GM11168 (cell line): Measurements from ENCODE around the gene CCDC88B.

Source experiments
- in situ Hi-C: fragments of 300-500 bp; cut with MboI; formaldehyde crosslinking; loops from one replicate; pipeline ENCODE4 v1.12.0; 2022; ENCODE audit warnings: low sequenced_read_pairs; ENCODE audit not compliant: unreplicated experiment

CCDC88B gene

DNA sequence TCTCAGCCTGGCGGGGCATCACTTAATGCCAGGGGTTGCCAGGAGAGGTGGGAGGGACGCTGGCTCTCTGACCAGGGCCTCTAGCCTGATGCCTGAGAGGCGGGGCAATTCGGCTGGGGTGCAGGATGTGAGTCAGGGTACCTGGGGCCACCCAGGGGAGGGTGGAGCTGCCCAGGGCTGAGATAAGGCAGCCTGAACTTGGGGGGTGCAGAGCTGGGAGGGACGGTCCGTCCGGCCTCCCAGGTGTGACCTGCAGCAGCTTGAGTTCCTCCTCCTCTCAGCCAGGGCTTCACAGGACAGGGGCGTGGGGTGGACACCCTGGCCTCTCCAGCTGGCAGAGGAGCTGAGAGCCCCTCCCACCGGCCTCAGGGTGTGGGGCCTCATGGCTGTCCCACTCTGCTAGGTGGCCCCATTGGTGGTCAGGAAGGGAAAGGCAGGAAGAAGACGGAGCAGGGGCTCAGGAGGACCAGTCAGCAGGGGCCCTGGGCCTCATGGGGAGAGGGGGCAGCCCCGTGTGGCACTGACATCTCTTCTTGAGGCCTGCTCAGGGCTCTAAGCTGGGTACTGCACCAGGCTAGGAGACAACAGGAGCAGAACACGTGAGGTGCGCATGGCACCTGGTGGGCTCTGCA, 18.0 kb downstream of the CCDC88B start:
- in situ Hi-C loops, result no loop called here

- in situ Hi-C loops, result no loop called here
Measured at GRCh38 chr11:64358536-64358906, 18.5 kb downstream of the CCDC88B start.

DNA sequence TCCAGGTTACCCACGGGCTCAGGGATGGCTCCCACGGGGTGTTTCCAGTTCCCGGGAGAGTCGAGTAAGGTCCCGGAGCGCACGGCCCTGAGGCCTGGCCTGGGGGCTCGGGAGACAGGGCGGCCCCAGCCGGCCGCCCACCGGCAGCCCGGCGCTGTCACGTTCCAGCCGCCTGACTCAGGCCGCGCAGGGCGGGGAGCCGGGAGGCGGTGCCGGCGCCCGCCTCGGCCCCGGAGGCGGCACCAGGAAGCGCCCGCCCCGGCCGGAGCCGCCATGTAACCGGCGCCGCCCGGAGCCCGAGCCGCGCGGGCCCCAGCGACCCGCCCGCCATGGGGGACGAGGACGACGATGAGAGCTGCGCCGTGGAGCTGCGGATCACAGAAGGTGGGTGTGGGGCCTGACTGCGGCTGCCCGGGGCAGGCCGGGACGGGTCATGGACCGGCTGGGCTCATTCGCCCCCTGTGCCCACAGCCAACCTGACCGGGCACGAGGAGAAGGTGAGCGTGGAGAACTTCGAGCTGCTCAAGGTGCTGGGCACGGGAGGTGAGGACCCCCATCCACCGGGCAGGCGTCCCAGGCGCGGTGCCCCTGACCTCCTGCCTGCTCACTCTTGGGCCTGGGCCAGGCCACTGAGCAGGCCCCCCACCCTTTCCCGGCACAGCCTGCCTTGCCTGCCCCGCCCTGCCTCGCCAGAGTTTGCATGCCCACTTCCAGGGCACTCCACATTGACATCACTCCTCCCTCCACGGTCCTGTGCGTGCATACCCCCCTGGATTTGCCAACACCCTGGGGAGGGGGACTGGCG, 19.1 kb downstream of the CCDC88B start, which contains the start of gene RPS6KA4:
Gene RPS6KA4, plus strand, starts transcription at position 256 of the 805 bp plus-strand sequence. Its CDS starts 74 bp downstream, at position 330.
- in situ Hi-C loops, result no loop called here

DNA sequence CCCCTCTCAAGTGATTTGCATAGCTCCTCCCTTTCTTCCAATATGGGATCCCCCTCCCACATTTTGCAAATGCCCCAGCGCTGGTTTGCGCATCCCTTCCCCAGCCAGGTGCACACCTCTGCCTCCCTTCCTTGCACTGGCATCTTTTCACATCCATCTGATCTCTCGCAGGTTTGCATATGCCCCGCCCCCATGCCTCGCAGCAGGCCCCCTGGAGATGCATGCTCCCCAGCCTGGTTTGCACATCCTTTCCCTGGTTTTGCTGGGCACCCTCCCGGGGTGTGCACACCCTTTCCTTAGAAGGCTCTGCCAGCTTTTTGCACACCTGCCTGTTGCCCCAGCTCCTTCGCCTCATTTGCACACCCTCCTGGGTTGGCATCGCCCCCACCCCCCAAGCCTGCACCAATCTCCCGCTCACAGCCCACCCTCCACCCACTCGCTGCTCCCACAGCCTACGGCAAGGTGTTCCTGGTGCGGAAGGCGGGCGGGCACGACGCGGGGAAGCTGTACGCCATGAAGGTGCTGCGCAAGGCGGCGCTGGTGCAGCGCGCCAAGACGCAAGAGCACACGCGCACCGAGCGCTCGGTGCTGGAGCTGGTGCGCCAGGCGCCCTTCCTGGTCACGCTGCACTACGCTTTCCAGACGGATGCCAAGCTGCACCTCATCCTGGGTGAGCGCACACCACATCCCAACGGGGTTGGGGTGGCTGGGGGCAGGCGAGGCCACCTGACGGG, 19.9 kb downstream of the CCDC88B start:
- in situ Hi-C loops, result no loop called here

- in situ Hi-C loops, result no loop called here
Measured at GRCh38 chr11:64360448-64360921, 20.5 kb downstream of the CCDC88B start.

- in situ Hi-C loops, result no loop called here
Measured at GRCh38 chr11:64361659-64362058, 21.7 kb downstream of the CCDC88B start.

DNA sequence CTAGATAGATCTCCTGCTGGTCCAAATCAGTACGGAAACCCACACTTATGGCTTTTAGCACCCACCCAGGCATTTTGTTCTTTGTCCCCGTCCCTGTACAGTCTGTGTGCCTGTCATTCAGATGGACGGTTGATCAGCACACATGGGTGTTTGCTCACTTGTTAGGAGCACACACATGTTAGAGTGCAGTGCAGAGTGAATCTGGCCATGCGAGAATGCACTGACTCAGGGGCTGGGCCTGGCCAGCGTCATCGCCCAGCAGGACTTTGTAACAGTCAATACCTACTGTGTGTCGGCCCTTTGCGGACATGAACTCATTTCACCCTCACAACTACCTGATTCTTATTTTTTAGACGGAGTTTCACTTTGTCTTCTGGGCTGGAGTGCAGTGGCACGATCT, 22.3 kb downstream of the CCDC88B start:
- in situ Hi-C loops, result no loop called here

- in situ Hi-C loops, result no loop called here
Measured at GRCh38 chr11:64364435-64364834, 24.4 kb downstream of the CCDC88B start.

- in situ Hi-C loops, result no loop called here
Measured at GRCh38 chr11:64364911-64365310, 24.9 kb downstream of the CCDC88B start.

- in situ Hi-C loops, result no loop called here
Measured at GRCh38 chr11:64366751-64367150, 26.7 kb downstream of the CCDC88B start.

DNA sequence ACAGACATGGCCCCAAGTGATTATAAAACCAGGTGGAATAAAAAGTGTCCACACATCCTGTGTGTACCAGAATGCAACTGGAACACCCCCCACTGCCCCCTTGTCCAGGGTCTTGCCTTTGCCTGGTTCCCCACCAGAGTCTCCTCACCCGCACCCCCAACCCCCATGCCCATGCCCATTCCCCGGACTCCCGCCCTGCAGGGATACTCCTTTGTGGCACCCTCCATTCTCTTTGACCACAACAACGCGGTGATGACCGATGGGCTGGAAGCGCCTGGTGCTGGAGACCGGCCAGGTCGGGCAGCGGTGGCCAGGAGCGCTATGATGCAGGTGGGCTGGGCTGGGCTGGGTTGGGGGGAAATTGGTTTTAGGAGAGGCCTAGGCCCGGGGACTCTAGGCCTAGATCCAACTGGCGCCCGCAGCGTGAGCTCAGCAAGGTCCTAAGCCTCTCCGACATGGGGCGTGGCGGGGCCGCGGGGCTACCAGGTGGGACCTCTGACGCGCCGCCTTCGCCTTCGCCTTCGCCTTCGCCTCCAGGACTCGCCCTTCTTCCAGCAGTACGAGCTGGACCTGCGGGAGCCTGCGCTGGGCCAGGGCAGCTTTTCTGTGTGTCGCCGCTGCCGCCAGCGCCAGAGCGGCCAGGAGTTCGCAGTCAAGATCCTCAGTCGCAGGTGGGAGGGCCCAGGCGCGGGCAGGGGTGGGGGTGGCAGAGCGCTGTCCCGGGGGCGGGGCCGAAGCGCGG, 28.1 kb downstream of the CCDC88B start:
- in situ Hi-C loops, result no loop called here

DNA sequence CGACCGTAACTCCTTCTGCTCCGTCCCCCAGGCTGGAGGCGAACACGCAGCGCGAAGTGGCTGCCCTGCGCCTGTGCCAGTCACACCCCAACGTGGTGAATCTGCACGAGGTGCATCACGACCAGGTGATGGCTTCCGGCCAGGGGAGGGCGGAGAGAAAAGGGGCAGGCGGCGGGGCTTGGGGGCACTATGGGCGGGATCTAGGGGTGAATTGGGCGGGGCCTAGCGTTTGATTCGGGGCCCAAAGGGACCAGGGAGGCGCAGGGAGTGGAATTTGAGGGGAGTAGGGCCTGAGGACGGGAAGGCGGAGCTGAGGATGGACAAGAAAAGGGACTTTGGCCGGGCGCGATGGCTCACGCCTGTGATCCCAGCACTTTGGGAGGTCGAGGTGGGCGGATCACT, 28.7 kb downstream of the CCDC88B start:
- in situ Hi-C loops, result no loop called here

DNA sequence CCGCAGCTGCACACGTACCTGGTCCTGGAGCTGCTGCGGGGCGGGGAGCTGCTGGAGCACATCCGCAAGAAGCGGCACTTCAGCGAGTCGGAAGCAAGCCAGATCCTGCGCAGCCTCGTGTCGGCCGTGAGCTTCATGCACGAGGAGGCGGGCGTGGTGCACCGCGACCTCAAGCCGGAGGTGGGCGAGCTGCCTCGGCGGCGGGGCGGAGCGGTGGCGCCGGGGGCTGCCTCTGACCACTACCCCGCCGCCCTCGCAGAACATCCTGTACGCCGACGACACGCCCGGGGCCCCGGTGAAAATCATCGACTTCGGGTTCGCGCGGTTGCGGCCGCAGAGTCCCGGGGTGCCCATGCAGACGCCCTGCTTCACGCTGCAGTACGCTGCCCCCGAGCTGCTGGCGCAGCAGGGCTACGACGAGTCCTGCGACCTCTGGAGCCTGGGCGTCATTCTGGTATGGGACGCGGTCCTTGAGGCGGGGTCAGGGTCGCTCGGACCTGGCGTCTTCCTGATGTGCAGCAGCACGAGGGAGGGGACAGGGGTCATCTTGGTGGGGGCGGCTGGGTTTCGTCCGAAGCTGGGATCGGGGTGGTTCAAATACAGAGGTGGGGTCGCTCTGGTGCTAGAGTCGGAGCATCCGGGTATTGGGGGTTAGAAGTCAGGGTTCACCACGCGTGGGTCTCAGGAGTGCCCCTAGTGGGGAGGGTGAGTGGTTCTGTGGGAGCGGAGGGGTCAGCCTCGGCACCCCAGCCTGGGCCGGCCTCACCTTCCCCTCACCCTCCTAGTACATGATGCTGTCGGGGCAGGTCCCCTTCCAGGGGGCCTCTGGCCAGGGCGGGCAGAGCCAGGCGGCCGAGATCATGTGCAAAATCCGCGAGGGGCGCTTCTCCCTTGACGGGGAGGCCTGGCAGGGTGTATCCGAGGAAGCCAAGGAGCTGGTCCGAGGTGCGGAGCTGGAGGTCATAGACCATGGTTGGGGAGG, 29.7 kb downstream of the CCDC88B start:
- in situ Hi-C loops, result no loop called here

GRCh38 chr11:64371201-64371600, 31.2 kb downstream of the CCDC88B start:
- in situ Hi-C loops, result no loop called here

GRCh38 chr11:64372021-64372420, 32.0 kb downstream of the CCDC88B start:
- in situ Hi-C loops, result no loop called here

- in situ Hi-C loops, result no loop called here
Measured at GRCh38 chr11:64372802-64373597, 33.0 kb downstream of the CCDC88B start.

- in situ Hi-C loops, result no loop called here
Measured at GRCh38 chr11:64373598-64373974, 33.6 kb downstream of the CCDC88B start.

DNA sequence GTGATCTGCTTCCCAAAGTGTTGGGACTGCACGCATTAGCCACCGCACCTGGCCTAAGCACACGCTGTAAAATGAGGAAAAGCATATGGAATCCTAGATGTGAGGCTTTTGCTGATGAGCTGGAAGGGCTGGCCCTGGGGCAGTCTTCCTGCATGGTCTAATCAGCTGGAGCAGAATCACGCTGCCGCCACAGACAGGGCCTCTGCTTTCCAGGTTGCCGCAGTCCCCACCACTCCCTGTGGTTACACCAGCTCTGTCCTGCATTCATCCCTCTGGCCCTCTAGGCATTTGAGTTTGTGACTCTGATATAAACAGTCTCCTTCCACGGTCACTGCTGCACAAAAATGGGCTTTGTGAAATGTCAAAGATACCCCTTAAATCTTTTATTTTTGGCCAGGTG, 36.1 kb downstream of the CCDC88B start:
- in situ Hi-C loops, result no loop called here
